Calu3 (cell line): ENCODE data around the gene PICALM. TPM values are rescaled to one million over a fixed set of nuclear protein-coding genes. Genes with fewer than 3 reads are reported as not detected.

Experiments used
- BruUV-seq: library from RNA; stranded (reverse); fragments of 400-500 nt; replicated peaks from 2 replicates; lab custom pipeline; 2021; lab: Mats Ljungman, UMichigan
- CTCF ChIA-PET: fragments of 300-600 bp; sonication (Branson Sonifier 250); formaldehyde crosslinking; loops from one replicate; lab custom pipeline; 2022; ENCODE audit warnings: antibody characterized with exemption; lab: Charles Lee
- DNase-seq: peaks from one replicate; pipeline ENCODE4 v3.0.0; 2022
- H3K27ac Mint-ChIP-seq: one replicate; pipeline ENCODE4 v1.8.0; 2022; ENCODE audit warnings: mixed read lengths; ENCODE audit not compliant: unreplicated experiment
- H3K27me3 Mint-ChIP-seq: one replicate; pipeline ENCODE4 v1.8.0; 2022; ENCODE audit warnings: mixed read lengths; ENCODE audit not compliant: unreplicated experiment
- H3K36me3 Mint-ChIP-seq: one replicate; pipeline ENCODE4 v1.8.0; 2022; ENCODE audit warnings: mild to moderate bottlenecking, moderate library complexity, mixed read lengths; ENCODE audit not compliant: insufficient read depth, unreplicated experiment
- H3K4me1 Mint-ChIP-seq: one replicate; pipeline ENCODE4 v1.8.0; 2022; ENCODE audit warnings: mild to moderate bottlenecking, low read depth, mixed read lengths; ENCODE audit not compliant: unreplicated experiment
- H3K4me3 Mint-ChIP-seq: one replicate; pipeline ENCODE4 v1.8.0; 2022; ENCODE audit warnings: mild to moderate bottlenecking, low read depth, moderate library complexity, mixed read lengths; ENCODE audit not compliant: unreplicated experiment
- H3K9me3 Mint-ChIP-seq: one replicate; pipeline ENCODE4 v1.8.0; 2022; ENCODE audit warnings: low read depth, mixed read lengths; ENCODE audit not compliant: unreplicated experiment
- intact Hi-C: fragments of 100-400 bp; cut with micrococcal nuclease; formaldehyde crosslinking; loops from one replicate; pipeline ENCODE4 v1.10.0; 2022; ENCODE audit not compliant: unreplicated experiment
- total RNA-seq: library from RNA; stranded (reverse); gene quantifications from 2 replicates; pipeline ENCODE4 v1.2.3, GENCODE V29; 2022
- TF ChIP-seq, protein P1 (sequence below): fragments of 200-600 bp; IDR thresholded peaks from one replicate; pipeline ENCODE4 v1.8.0; 2022; ENCODE audit warnings: antibody characterized with exemption; ENCODE audit not compliant: unreplicated experiment

PICALM gene
- total RNA-seq, 1 experiment from 2014 or later, result 124 TPM

DNA sequence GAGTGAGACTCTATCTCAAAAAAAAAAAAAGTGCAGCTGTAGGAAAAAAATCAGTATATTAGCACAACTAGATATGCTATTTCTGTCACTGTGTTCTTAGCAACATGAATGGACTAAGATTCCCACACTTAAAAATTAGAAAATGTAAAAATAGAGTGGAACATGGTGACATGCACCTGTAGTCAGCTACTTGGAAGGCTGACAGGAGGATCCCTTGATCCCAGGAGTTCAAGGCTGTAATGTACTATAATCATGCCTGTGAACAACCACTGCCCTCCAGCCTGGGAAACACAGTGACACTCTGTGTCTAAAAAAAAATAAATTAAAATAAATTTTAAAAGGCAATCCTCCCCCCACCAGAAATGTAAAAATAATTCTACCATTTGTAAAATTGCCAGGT is 29.8 kb downstream of the PICALM start:
- peaks cover 27% of the 10 kb centered on the region for H3K4me1 Mint-ChIP-seq
- H3K9me3 Mint-ChIP-seq, result no peaks in the 10 kb centered on the region
- BruUV-seq, result no TSS peak
- CTCF ChIA-PET, result no interaction called here
- H3K4me3 Mint-ChIP-seq, result no peak overlapping the region
- intact Hi-C loops, result no loop called here
- no peak overlapping the region for H3K27ac Mint-ChIP-seq
- no peaks in the 10 kb centered on the region for H3K27me3 Mint-ChIP-seq
- DNase-seq, result no peak
- H3K36me3 Mint-ChIP-seq, result peaks cover 7% of the 10 kb centered on the region
- TF ChIP-seq, protein P1, sequence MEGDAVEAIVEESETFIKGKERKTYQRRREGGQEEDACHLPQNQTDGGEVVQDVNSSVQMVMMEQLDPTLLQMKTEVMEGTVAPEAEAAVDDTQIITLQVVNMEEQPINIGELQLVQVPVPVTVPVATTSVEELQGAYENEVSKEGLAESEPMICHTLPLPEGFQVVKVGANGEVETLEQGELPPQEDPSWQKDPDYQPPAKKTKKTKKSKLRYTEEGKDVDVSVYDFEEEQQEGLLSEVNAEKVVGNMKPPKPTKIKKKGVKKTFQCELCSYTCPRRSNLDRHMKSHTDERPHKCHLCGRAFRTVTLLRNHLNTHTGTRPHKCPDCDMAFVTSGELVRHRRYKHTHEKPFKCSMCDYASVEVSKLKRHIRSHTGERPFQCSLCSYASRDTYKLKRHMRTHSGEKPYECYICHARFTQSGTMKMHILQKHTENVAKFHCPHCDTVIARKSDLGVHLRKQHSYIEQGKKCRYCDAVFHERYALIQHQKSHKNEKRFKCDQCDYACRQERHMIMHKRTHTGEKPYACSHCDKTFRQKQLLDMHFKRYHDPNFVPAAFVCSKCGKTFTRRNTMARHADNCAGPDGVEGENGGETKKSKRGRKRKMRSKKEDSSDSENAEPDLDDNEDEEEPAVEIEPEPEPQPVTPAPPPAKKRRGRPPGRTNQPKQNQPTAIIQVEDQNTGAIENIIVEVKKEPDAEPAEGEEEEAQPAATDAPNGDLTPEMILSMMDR, result no peak

DNA sequence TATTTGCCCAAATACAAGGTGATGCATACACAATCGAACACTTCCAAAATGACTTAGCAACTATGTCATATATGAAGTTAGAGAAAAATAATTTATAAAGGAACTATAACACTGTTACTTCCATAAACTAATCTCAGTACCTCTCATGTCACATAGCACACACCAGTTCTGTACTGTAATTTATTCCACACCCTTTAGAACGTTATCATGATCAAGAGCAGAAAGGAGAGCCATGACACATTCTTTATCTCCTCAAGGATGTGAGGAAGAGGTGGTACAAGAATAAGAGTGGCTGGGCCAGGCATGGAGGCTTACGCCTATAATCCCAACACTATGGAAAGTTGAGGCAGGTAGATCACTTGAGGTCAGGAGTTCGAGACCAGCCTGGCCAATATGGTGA is 31.1 kb downstream of the PICALM start:
- Mint-ChIP-seq H3K27ac (no peak overlapping the region), H3K27me3 (no peaks in the 10 kb centered on the region), H3K9me3 (no peaks in the 10 kb centered on the region), H3K36me3 (peaks cover 7% of the 10 kb centered on the region), H3K4me1 (peaks cover 24% of the 10 kb centered on the region), H3K4me3 (no peak overlapping the region)
- intact Hi-C loops, result no loop called here
- TF ChIP-seq, protein P1, result no peak
- BruUV-seq, result no TSS peak
- CTCF ChIA-PET, result no interaction called here
- no peak for DNase-seq

DNA sequence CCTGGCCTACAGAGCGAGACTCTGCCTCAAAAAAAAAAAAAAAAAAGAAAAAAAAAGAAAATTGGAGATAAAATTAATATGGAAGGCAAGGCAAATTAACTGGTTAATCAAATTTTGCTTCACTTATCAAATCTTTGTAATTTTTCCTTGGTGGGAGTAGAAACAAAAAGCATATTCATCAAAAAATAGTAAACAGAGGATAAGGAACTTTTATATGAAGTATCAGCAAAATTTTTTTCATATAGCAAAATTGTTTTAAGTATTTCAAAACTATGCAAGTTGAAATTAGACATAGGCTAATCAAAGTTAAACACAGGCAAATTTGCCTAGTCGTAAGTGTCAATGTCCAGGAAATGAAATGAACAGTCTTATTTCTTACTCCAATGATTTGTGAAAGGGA is 33.0 kb downstream of the PICALM start:
- Mint-ChIP-seq H3K9me3 (no peaks in the 10 kb centered on the region), H3K4me1 (peaks cover 24% of the 10 kb centered on the region), H3K27me3 (no peaks in the 10 kb centered on the region), H3K36me3 (peaks cover 7% of the 10 kb centered on the region), H3K4me3 (no peak overlapping the region), H3K27ac (no peak overlapping the region)
- CTCF ChIA-PET, result no interaction called here
- no TSS peak for BruUV-seq
- intact Hi-C loops, result no loop called here
- TF ChIP-seq, protein P1, result no peak
- no peak for DNase-seq

DNA sequence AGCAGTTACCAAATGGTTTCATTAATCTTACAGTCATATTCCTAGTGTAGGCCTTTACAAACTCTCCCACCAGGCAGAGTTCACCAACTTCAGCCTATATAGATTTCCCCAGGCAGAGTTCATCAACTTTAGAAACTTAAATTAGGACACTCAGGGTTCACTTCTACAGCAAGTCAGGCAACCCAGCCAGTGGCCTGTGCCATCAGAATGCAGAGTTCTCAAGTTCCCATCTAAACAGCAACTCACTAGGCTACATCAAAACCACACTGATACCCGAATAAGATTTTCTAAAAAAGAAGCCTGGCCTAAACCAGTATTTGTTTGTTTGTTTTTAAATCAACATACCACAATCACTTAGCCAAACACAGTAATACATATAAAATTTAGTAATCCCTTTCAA is 33.7 kb downstream of the PICALM start:
- intact Hi-C loops, result no loop called here
- H3K27me3 Mint-ChIP-seq, result no peaks in the 10 kb centered on the region
- DNase-seq, result no peak

More for the DNA sequence above, 33.7 kb downstream of the PICALM start:
- Mint-ChIP-seq H3K27ac (no peak overlapping the region), H3K9me3 (no peaks in the 10 kb centered on the region), H3K36me3 (peaks cover 7% of the 10 kb centered on the region), H3K4me1 (peaks cover 24% of the 10 kb centered on the region), H3K4me3 (no peak overlapping the region)
- BruUV-seq, result no TSS peak
- CTCF ChIA-PET, result no interaction called here
- TF ChIP-seq, protein P1, result no peak
